H1 (cell line): ENCODE data around the gene SYNPO. TPM values are rescaled to one million over a fixed set of nuclear protein-coding genes. Genes with fewer than 3 reads are reported as not detected.

Experiments used
- CTCF ChIA-PET: fragments of 300-600 bp; sonication (Branson Sonifier 250); formaldehyde crosslinking; loops from one replicate; lab custom pipeline; 2021; ENCODE audit not compliant: partially characterized antibody; lab: Charles Lee
- POLR2A ChIA-PET: fragments of 300-600 bp; sonication (Branson Sonifier 250); formaldehyde crosslinking; loops from one replicate; lab custom pipeline; 2021; ENCODE audit warnings: inconsistent platforms; ENCODE audit not compliant: partially characterized antibody; lab: Charles Lee
- DNase-seq, 2 experiments: peaks; one replicate each; pipeline versions ENCODE4 v3.0.0 to v3.0.0-alpha.2; 2010 to 2022; ENCODE audit warnings: low spot score in 2 of 2, low read depth in 1 of 2, mixed read lengths in 1 of 2
- FAIRE-seq: peaks from 2 replicates; lab custom pipeline; 2011; peaks lifted over from hg19 to GRCh38; lab: Jason Lieb, UNC
- H2AFZ ChIP-seq: 2 replicates; pipeline ENCODE4 v1.8.1; 2012; ENCODE audit warnings: low read length, inconsistent platforms
- H2AK5ac ChIP-seq: 2 replicates; pipeline ENCODE4 v1.6.1; 2013; ENCODE audit warnings: low read depth, low read length
- H2BK120ac ChIP-seq: replicated peaks from 2 replicates; pipeline ENCODE3; 2013; ENCODE audit warnings: low read depth, low read length, inconsistent platforms
- H2BK12ac ChIP-seq: 2 replicates; pipeline ENCODE4 v1.6.1; 2013; ENCODE audit warnings: low read depth, low read length
- H2BK15ac ChIP-seq: 2 replicates; pipeline ENCODE4 v1.6.1; 2013; ENCODE audit warnings: low read length
- H2BK20ac ChIP-seq: 2 replicates; pipeline ENCODE4 v1.6.1; 2013; ENCODE audit warnings: low read length
- H2BK5ac ChIP-seq: 2 replicates; pipeline ENCODE4 v1.6.1; 2013; ENCODE audit warnings: low read depth, low read length
- H3K14ac ChIP-seq: 2 replicates; pipeline ENCODE4 v1.6.1; 2013; ENCODE audit warnings: inconsistent platforms; ENCODE audit not compliant: insufficient read length
- H3K18ac ChIP-seq: 2 replicates; pipeline ENCODE4 v1.6.1; 2013; ENCODE audit warnings: low read length; ENCODE audit errors: extremely low read depth
- H3K23ac ChIP-seq: 2 replicates; pipeline ENCODE4 v1.6.1; 2013; ENCODE audit warnings: inconsistent platforms; ENCODE audit not compliant: insufficient read length
- H3K23me2 ChIP-seq: 2 replicates; pipeline ENCODE4 v1.6.1; 2013; ENCODE audit warnings: low read depth, low read length
- H3K27ac ChIP-seq: 2 replicates; pipeline ENCODE4 v1.6.1; 2011; ENCODE audit warnings: low read depth, low read length, inconsistent platforms
- H3K27me3 ChIP-seq, 4 experiments: replicated peaks in 1 of 4; 1 replicate in 1 of 4; 2 replicates in 3 of 4; pipeline versions ENCODE4 v1.6.1 to v1.8.1; 2011 to 2013; ENCODE audit warnings: low read length in 3 of 4, mild to moderate bottlenecking in 3 of 4, inconsistent platforms in 2 of 4, mixed read lengths in 2 of 4, moderate library complexity in 1 of 4; ENCODE audit not compliant: control insufficient read depth in 3 of 4, insufficient read depth in 3 of 4; ENCODE audit errors: extremely low read depth in 1 of 4
- H3K36me3 ChIP-seq, 4 experiments: 2 replicates each; pipeline versions ENCODE4 v1.6.1 to v1.8.1; 2011 to 2013; ENCODE audit warnings: mild to moderate bottlenecking in 4 of 4, low read length in 3 of 4, moderate library complexity in 2 of 4, control low read depth in 1 of 4, inconsistent platforms in 1 of 4; ENCODE audit not compliant: insufficient read depth in 4 of 4, control insufficient read depth in 2 of 4
- H3K4ac ChIP-seq: replicated peaks from 2 replicates; pipeline ENCODE3; 2013; ENCODE audit warnings: low read length, low read depth, mixed read lengths, inconsistent platforms; ENCODE audit not compliant: insufficient read length
- H3K4me1 ChIP-seq, 4 experiments: replicated peaks in 1 of 4; 1 replicate in 1 of 4; 2 replicates in 3 of 4; pipeline versions ENCODE4 v1.6.1 to v1.8.1; 2011 to 2013; ENCODE audit warnings: low read length in 3 of 4, inconsistent platforms in 2 of 4, mixed read lengths in 1 of 4; ENCODE audit not compliant: insufficient read depth in 4 of 4, control insufficient read depth in 3 of 4
- H3K4me2 ChIP-seq, 2 experiments: 2 replicates each; pipeline versions ENCODE4 v1.6.1 to v1.8.1; 2011 to 2013; ENCODE audit warnings: low read depth in 2 of 2, low read length in 2 of 2, control low read depth in 1 of 2, inconsistent platforms in 1 of 2, mild to moderate bottlenecking in 1 of 2; ENCODE audit not compliant: insufficient read depth in 1 of 2
- H3K4me3 ChIP-seq, 4 experiments: fragments of 200-600, 300-600 bp in 1 of 4; sonication (generic), shearing (Covaris generic), sonication (Bioruptor Twin) in 1 of 4; 2 replicates each; pipeline versions ENCODE4 v1.5.1 to v1.8.1; 2011 to 2016; ENCODE audit warnings: low read length in 4 of 4, low read depth in 3 of 4, control low read depth in 2 of 4, inconsistent platforms in 2 of 4, mild to moderate bottlenecking in 2 of 4, mixed read lengths in 1 of 4, moderate library complexity in 1 of 4; ENCODE audit not compliant: insufficient read depth in 2 of 4; ENCODE audit errors: extremely low read depth in 1 of 4
- H3K56ac ChIP-seq: replicated peaks from 2 replicates; pipeline ENCODE3; 2013; ENCODE audit warnings: low read depth, mild to moderate bottlenecking, mixed read lengths, low read length, inconsistent platforms; ENCODE audit not compliant: insufficient read length
- H3K79me1 ChIP-seq: 2 replicates; pipeline ENCODE4 v1.6.1; 2013; ENCODE audit warnings: low read depth, low read length, control low read depth
- H3K79me2 ChIP-seq, 2 experiments: 2 replicates each; pipeline versions ENCODE4 v1.6.1 to v1.8.1; 2012 to 2013; ENCODE audit warnings: low read length in 2 of 2, mild to moderate bottlenecking in 2 of 2, inconsistent platforms in 1 of 2; ENCODE audit not compliant: insufficient read depth in 2 of 2, control insufficient read depth in 1 of 2
- H3K9ac ChIP-seq, 4 experiments: replicated peaks in 1 of 4; 1 replicate in 1 of 4; 2 replicates in 3 of 4; pipeline versions ENCODE4 v1.6.1 to v1.8.1; 2011 to 2013; ENCODE audit warnings: low read depth in 3 of 4, low read length in 3 of 4, control low read depth in 2 of 4, mild to moderate bottlenecking in 2 of 4, moderate library complexity in 2 of 4, inconsistent platforms in 1 of 4; ENCODE audit errors: extremely low read depth in 1 of 4
- H3K9me3 ChIP-seq, 2 experiments: 2 replicates each; pipeline versions ENCODE4 v1.6.1 to v1.8.1; 2012 to 2013; ENCODE audit warnings: mild to moderate bottlenecking in 2 of 2, moderate library complexity in 2 of 2, control low read depth in 1 of 2, inconsistent platforms in 1 of 2, low read depth in 1 of 2, low read length in 1 of 2, mixed read lengths in 1 of 2; ENCODE audit not compliant: insufficient read depth in 2 of 2
- H4K20me1 ChIP-seq, 2 experiments: replicated peaks in 1 of 2; 2 replicates each; pipeline versions ENCODE3 to v1.8.1; 2011 to 2013; ENCODE audit warnings: inconsistent platforms in 2 of 2, low read length in 2 of 2, mild to moderate bottlenecking in 1 of 2; ENCODE audit not compliant: insufficient read depth in 2 of 2, control insufficient read depth in 1 of 2
- H4K5ac ChIP-seq: 2 replicates; pipeline ENCODE4 v1.6.1; 2013; ENCODE audit warnings: low read length, low read depth, mixed read lengths, inconsistent platforms; ENCODE audit not compliant: insufficient read length
- H4K8ac ChIP-seq: 2 replicates; pipeline ENCODE4 v1.8.0; 2013; ENCODE audit warnings: mild to moderate bottlenecking, moderate library complexity, low read length, inconsistent platforms; ENCODE audit not compliant: insufficient read depth; ENCODE audit errors: extremely low read depth
- H4K91ac ChIP-seq: replicated peaks from 2 replicates; pipeline ENCODE3; 2013; ENCODE audit warnings: low read length, mixed read lengths, inconsistent platforms; ENCODE audit not compliant: insufficient read length
- BACH1 ChIP-seq: IDR thresholded peaks from 2 replicates; pipeline ENCODE4 v1.6.1; 2012; ENCODE audit warnings: low read length, improper control_type of control experiment
- EGR1 ChIP-seq: IDR thresholded peaks from 2 replicates; pipeline ENCODE4 v1.6.1; 2011; ENCODE audit warnings: low read depth, low read length, borderline replicate concordance
- SP4 ChIP-seq: IDR thresholded peaks from 2 replicates; pipeline ENCODE4 v1.6.1; 2012; ENCODE audit warnings: low read length, inconsistent platforms
- WGBS, 2 experiments: shearing (Covaris generic) in 1 of 2; methylation state at CpG; one replicate each; pipeline versions ENCODE4 v1.1.6 to v1.1.7; 2013 to 2015; ENCODE audit warnings: low lambda C conversion rate in 2 of 2, mixed read lengths in 2 of 2, inconsistent platforms in 1 of 2, low coverage in 1 of 2, missing lambda C conversion rate in 1 of 2; ENCODE audit not compliant: insufficient replicate concordance in 2 of 2, insufficient coverage in 1 of 2, insufficient read length in 1 of 2; ENCODE audit errors: extremely low coverage in 1 of 2, missing lambda C conversion rate in 1 of 2; 5-methylcytosine and 5-hydroxymethylcytosine counted together
- polyA plus RNA-seq, 7 experiments: library from polyadenylated mRNA; depleted of rRNA in 3 of 7; stranded (reverse) in 5 of 7; unstranded in 2 of 7; fragments of >200 nt in 5 of 7; fragments of 200-250 nt in 2 of 7; gene quantifications; 1 replicate in 5 of 7; 2 replicates in 1 of 7; 4 replicates in 1 of 7; pipeline versions ENCODE4 v1.2.1 to v1.2.3, GENCODE V29; 2011 to 2013; ENCODE audit warnings: missing spikeins in 2 of 7, mixed read lengths in 2 of 7
- total RNA-seq: library from RNA; stranded (reverse); fragmentation: NEBNext Ultra II Directional; extraction: Animal tissue kit (Norgen Biotek cat#: 25700); gene quantifications from 2 replicates; pipeline ENCODE4 v1.2.1, GENCODE V29; 2021

The SYNPO gene
- total and polyA plus RNA-seq, 2 of the 8 experiments (the other 6 are each of a cell fraction or from before 2014, with no cell fraction given) = 2.3 TPM

GRCh38 chr5:150641006-150641570, 628 bp downstream of the SYNPO start:
- no peak overlapping the region for H4K91ac ChIP-seq
- no peaks in the 10 kb centered on the region for H3K79me2 ChIP-seq
- H3K23me2 ChIP-seq = no peaks in the 10 kb centered on the region
- no peak overlapping the region for H2AK5ac ChIP-seq
- no peak overlapping the region for H3K56ac ChIP-seq
- no peak overlapping the region for H3K14ac ChIP-seq
- no peaks in the 10 kb centered on the region for H3K9me3 ChIP-seq
- no peak overlapping the region for H2BK5ac ChIP-seq
- H3K27me3 ChIP-seq = no peaks in the 10 kb centered on the region
- no peak overlapping the region for H2BK120ac ChIP-seq
- no peak overlapping the region for H3K9ac ChIP-seq
- 88% methylated on average over 9 of the region's 9 CpGs; no CpG with 5 or more reads in 1 of the 2 experiments for WGBS, 2 experiments
- H4K20me1 ChIP-seq = no peaks in the 10 kb centered on the region
- no peak overlapping the region for H4K8ac ChIP-seq
- H3K18ac ChIP-seq = no peak overlapping the region
- ChIA-PET POLR2A (interaction anchor here (1.4 to 1.5 kb wide), 2 partner anchors 32 to 191 kb away, joined by 3 to 4 read pairs; no protein-coding TSS in a partner anchor), CTCF (interaction anchor here (0.7 to 18.4 kb wide), 8 partner anchors 15 to 182 kb away, joined by 3 to 247 read pairs (median 8); partner anchors contain the start of gene MYOZ3)
- H3K4me2 ChIP-seq = no peak overlapping the region
- no peak overlapping the region for H3K23ac ChIP-seq
- 0 out of 2 replicates have a peak overlapping the region, but pooled peaks have one; percentile 72 for H2BK15ac ChIP-seq
- no peaks in the 10 kb centered on the region for H3K79me1 ChIP-seq
- no peak overlapping the region for H2BK12ac ChIP-seq
- TF ChIP-seq BACH1 (no peak), SP4 (no peak), EGR1 (no peak)
- no peak overlapping the region for H3K4me3 ChIP-seq
- no peak overlapping the region for H3K27ac ChIP-seq
- no peak overlapping the region for H3K4ac ChIP-seq
- no peak overlapping the region for H4K5ac ChIP-seq
- no peak overlapping the region for H2BK20ac ChIP-seq
- FAIRE-seq = no peak
- H2AFZ ChIP-seq = no peak overlapping the region
- DNase-seq = no peak
- H3K36me3 ChIP-seq = no peaks in the 10 kb centered on the region
- peaks cover 0 to 26% (median 15%) of the 10 kb centered on the region in 4 experiments; a peak in 6 of 7 replicates for H3K4me1 ChIP-seq
